ENCODE data around the gene KCNJ2.

The KCNJ2 gene

DNA sequence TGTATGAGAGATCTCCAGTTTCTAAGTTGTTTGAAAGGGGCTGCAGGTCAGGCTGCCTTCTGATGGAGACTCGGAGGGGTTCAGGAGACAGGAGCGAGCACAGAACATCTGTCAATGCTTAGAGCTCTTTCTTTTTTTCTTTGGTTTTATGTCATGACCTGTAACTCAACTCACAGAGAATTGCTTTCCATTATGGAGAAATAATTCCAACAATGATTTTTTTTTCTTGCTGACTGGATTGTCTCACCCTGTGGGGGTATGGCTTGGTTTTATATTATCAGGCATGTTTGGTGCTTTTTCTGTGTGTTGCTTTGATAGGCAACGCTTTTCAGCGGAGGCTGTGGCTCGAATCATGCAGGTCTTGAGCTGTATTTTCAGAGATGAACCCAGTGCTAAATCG is 10.7 kb upstream of the KCNJ2 start:
- in situ Hi-C loops (cut with HindIII; ENCODE audit: low sequenced_read_pairs): no loop called here

DNA sequence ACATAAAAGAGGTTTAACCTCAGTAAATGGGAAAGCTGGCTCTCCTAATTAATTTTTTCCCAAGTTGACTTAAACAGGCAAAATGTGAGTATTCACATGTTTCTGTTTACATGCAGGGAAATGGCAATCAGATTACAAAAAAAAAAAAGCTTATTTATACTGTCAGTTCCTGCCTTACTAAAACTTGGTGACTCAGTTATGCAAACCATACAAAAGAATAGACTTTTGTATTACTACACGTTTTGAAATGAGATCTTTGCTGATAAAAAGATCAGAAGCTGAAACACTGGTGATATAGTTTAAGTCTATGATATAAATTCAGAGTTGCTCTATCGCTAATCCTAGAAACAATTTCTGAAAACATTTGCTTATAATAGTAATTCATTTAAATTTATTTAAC is 9.4 kb upstream of the KCNJ2 start:
- in situ Hi-C loops (cut with HindIII; ENCODE audit: low sequenced_read_pairs): no loop called here

DNA sequence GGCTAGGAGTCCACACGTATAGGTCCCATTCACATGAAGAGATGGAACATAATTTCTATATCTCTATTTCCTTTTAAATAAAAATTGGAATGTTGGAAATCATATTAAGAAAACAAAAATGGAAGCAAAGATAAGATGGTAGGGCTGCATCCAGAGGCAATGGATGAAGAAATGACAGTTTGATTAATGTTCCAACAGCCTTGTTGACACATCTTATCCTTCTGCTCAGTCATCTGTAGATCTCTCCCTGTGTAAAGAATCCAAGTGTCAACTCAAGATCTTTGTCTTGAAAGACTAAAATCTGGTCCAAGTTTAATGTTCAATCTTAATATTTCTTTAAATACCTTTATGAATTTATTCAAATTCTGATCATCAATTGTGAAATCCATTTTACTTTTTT is 7.8 kb upstream of the KCNJ2 start:
- in situ Hi-C loops (cut with HindIII; ENCODE audit: low sequenced_read_pairs): no loop called here

DNA sequence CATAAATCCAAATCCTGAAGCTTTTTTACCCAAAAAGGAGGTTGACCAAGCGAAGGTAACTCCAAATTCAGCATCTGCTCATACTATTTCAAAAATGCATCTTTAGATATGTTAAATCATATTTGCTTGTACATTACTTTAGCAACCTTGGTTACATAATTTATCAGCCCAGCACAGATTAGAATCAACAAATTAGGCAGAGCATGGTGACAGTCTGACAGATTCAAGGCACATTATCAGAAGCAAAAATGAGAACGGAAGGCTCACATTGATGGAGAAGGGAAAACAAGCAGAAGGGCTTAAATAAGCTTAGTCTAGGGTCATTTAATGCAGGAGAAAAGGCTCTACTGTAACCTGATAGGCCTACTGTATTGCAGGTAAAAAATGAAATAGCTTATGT is 3.9 kb upstream of the KCNJ2 start:
- in situ Hi-C loops (cut with HindIII; ENCODE audit: low sequenced_read_pairs): no loop called here

DNA sequence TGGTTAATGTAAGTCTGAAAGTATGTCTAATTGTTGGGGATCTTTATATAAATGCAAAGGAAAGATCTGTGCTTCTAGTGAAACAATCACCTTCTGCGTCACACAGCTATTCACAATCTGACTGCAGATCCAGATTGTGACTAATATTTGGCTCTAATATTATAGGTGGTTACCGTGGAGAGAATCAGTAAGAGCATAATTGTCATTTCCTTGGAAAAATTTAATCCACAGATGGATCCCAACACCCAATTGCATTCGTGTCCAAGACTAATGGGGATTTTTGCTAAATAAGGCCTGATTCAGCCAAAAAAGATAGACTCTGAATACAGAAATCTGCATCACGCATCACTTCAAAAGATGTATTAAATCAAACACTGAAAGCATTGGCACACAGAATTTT is 2.7 kb upstream of the KCNJ2 start:
- in situ Hi-C loops (cut with HindIII; ENCODE audit: low sequenced_read_pairs): no loop called here

DNA sequence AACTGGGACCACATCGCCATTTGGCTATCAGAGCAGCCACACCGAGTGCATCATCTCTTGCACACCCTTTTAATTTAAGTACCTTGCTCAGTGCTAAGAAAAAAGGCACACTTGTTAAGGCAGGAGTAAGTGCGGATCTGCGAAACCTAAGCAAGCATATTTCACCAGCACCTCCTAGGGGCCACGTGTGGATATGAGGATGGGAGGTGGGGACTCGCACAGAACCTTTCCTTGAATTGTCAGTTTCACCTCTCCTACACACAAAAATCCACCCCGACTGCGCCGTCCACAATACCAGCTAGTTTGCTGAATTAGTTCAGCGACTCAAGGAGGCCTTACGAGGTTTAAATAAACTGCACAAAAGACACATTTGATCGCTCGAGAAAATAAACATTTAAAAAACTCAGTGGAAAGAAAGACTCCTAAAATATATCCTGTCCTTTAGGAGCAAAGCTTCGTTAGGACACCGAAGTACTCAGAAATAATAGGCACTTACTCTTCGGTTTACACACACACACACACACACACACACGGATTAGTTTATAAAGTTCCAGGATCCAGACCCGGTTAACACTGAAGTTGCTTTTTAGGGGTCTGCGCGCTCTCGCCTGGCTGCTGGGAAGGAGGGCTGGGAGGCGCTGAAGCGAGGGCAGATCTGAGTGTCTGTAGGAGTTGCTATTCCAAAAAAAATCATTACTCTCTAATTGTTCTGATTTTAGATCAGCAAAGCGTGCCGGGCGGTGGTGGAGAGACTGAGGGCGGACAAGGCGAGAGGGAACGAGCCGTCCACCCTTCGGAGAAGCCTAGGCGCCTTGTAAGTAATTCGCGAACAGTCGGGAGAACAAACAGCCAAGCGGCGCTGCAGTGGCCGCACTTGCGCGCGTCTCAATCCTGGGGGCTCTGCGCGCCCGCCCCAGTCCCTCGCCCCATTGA is 1.0 kb upstream of the KCNJ2 start:
- in situ Hi-C loops (cut with HindIII; ENCODE audit: low sequenced_read_pairs): no loop called here

DNA sequence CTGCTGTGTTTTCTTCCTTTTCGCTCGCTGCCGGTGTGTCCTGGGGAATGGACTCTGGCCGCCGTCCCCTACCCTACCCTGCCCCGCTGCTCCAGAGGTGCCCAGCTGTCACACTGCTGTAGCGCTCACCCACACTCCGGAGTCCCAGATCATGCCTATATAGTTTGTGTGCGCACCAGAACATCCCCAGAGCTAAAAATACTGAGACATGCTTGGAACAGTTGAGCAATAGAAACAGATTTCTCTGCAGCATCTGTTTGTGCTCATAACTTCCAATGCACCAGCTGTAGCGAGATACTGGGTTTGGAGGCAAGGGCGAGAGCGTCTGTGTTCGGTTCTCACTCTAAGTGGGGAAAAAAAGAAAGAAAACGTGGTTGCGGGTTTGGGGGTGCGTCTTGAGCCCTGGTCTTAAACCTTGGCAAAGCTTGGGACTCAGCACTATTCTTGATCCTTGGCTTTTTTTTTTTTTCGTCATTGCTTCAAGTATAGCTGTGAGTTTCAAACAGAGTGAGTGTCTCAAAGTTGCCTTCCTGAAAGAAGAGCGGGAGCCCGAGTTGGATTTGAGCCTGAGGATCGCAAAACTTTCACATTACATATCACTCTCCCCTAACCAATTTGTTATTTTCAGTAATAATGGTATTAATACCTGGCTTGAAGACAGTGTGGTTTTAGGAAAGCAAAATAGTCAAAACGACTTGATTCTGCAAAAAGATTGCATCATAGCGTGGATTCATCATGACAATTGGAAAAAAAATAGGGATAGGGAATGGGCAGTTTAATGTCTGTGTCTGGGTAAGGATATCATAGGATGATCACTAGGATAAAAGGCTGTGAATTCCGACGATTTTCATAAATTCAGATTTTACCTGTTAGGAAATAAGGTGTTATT is 621 bp downstream of the KCNJ2 start:
- in situ Hi-C loops (cut with HindIII; ENCODE audit: low sequenced_read_pairs): no loop called here

DNA sequence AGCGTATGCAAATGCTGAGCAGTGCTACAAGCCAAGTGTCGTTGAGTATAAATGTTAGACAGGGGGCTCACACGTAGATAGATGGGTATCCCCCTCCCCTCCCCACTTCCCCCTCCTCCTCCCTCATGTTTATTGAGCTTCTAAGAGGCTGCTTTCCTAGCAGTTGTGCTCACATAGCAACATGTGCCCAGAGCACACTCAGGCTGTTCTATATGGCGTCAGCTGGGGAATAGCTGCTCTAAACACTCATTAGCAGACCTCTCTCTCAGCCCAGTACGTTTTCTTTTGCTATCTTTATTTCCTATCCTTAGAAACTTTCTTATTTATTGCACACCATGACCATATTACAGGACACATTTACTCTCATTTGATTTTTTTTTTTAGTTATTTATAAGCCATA is 1.8 kb downstream of the KCNJ2 start:
- in situ Hi-C loops (cut with HindIII; ENCODE audit: low sequenced_read_pairs): no loop called here

DNA sequence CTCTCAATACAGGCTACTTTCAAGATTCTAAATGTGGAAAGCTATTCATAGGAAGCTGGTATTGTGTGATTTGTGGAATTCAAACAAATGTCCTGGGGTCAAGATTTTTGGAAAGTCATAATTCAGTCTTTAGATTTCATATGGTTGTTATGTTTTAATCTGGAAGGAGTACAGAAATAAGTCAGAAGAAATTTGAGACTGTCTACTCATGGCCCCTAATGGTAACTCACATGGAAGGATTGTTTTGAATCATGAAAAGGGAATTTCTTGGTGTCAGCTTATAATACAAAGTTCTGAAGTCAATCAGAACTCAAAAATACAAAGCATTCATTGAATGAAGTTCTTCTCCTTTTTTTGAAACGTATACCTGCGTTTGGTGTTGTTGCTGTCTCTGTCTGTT is 3.1 kb downstream of the KCNJ2 start:
- in situ Hi-C loops (cut with HindIII; ENCODE audit: low sequenced_read_pairs): no loop called here

DNA sequence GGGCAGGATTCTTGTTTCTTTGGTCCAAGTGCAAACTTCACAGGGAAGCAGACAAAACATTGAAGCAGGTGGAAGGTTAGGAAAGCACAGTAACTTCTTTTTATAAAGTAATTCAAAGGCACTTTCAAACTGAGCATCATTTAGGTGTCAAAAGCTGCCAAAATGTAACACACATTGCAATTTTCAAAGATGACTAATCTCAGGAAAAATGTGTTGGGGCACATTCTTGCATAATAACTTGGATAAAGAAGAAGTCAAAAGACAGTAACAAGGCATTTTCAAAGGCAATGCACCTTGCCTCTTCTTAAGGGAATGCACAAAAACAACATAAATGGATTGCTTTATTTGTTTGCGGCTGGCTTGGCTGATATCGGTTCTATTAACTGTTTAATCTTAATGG is 3.6 kb downstream of the KCNJ2 start:
- in situ Hi-C loops (cut with HindIII; ENCODE audit: low sequenced_read_pairs): no loop called here

DNA sequence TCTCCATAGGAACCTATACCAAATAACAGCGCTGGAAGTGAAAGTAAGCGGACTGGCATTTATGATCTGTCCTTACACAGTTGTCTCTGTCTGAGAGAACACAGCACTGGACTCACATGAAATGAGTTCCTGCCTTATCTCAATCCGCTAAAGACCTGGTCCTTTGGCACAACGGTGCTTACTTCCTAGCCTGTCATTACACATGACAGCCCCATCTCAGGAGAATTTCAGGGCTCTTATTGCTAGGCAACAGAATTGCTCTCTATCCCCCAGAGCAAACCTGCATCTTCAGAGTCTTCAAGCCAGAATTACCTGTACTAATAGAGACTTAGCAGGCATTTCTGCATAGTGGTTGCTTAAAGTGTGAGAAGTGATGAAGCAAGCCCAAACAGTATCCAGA is 4.3 kb downstream of the KCNJ2 start:
- in situ Hi-C loops (cut with HindIII; ENCODE audit: low sequenced_read_pairs): no loop called here

DNA sequence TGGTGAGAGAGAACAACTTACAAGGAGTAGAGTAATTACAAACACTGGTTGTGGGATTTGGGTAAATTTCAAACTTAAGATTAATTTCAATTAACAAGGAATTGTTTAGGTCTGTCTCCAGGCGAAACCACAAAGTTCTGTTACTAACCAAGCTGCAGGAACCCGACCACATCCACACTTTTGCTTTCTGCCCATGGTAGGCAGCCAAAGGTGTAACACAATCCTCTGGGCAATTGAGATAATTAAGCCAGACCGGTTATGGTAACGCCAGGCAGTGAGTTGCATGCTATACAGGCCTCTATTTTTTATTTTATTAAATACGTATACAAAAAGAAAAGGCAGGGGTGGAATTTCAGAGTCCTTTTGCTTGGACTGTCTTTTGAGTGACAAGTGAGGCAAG is 12.0 kb downstream of the KCNJ2 start:
- in situ Hi-C loops (cut with HindIII; ENCODE audit: low sequenced_read_pairs): no loop called here

DNA sequence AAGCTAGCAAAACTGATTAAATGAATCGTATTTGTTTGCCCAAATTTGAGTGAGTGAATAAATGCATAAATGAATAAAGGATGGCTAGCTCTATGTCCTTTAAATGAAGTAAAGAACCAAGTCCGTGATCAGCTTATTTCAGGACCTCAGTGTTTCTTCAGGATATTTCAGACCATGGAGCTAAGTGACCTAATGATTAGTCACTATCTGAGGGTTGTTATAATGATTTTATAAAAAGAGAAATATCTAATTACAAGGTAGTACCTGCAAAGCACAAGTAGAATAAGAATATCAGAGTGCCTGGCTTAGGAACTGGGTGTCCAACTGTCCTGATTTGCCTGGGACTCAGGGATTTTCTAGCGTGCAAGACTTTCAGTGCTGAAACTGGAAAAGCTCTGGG is 12.5 kb downstream of the KCNJ2 start:
- in situ Hi-C loops (cut with HindIII; ENCODE audit: low sequenced_read_pairs): no loop called here

DNA sequence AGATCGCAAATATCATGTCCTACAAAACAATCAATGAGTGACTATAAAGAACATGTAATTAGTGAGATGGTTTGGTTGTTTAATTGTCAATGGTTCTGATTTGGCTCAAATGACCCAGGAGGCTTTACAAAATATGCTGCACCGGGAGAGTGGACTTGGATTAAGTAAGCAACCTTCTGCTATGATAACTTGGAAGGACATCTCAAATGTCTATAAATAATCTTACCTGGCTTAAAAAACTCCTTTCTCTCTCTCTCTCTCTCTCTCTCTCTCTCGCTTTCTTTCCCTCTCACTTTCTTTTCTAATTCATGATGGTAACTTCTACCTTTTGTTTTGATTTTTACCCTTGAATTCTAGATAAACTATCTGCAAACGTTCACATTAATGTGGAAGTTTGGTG is 14.2 kb downstream of the KCNJ2 start:
- in situ Hi-C loops (cut with HindIII; ENCODE audit: low sequenced_read_pairs): no loop called here

DNA sequence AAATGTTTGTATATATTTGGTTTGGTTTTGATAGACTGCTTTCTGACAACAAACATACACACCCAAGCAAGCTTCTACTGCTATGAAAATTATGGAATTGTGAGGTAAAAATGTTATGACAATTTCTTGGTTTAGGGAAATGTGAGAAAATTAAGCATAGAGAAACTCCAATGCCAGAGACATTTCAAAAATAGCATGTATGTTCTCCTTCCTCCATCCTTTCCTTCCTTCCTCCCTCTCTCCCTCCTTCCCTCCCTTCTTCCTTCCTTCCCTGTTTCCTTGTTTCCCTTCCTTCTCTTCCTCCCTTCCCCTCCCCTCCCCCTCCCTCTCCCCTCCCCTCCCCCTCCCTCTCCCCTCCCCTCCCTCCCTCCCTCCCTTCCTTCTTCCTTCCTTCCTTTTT is 14.9 kb downstream of the KCNJ2 start:
- in situ Hi-C loops (cut with HindIII; ENCODE audit: low sequenced_read_pairs): no loop called here

DNA sequence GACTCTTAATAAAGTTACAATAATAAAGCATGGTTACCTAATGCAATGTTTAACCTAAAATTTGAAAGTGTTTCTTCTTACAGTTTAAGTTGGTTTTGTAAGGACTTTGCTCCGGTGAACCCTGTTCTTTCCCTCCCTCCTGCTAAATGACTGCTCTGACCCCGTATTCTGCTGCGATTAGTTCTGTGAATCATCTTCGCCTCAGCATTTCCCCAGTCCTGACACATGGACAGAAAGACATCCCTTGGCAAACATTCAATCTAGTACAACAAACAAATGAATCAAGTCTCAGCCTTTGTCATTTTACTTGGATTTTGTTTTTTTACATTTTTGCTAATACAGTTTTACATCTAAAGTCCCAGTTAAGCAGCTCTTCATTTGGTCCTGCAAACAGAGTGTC is 15.4 kb downstream of the KCNJ2 start:
- in situ Hi-C loops (cut with HindIII; ENCODE audit: low sequenced_read_pairs): no loop called here

DNA sequence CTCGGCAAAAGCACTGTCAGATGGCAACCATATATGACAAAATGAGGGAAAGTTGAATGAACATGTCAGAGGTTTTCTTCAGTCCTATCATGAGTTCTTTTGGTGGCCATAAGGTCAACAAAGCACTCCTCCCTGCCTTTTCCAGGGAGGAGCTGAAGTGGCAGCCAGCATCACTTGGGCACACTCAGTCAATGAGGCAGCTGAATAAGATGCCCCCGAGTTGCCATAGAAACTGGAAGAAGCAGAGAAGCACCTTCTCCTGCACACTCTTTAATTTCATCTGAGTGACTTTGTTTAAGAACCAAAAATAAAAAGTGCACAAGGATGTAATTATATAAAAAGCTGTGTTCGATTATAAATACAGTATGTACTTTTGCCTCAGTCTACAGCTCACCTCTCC is 16.0 kb downstream of the KCNJ2 start:
- in situ Hi-C loops (cut with HindIII; ENCODE audit: low sequenced_read_pairs): no loop called here

DNA sequence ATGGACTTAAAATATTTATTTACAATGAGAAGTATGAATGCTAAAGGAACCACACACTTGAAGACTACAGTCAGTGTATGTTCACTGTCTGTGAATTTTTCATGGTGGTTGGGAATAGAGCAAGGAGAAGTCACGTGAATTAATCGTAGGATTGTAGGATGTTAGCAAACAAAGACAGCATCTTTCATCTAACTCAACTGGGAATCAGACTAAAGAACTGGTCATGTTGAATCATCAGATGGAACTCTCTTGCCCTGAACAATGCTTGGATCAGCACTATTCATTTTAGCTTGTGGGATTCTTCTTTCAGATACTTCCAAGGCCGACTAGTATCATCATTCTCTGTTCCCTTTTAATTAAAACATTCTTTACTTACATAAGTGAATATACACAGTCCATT is 18.1 kb downstream of the KCNJ2 start:
- in situ Hi-C loops (cut with HindIII; ENCODE audit: low sequenced_read_pairs): no loop called here

DNA sequence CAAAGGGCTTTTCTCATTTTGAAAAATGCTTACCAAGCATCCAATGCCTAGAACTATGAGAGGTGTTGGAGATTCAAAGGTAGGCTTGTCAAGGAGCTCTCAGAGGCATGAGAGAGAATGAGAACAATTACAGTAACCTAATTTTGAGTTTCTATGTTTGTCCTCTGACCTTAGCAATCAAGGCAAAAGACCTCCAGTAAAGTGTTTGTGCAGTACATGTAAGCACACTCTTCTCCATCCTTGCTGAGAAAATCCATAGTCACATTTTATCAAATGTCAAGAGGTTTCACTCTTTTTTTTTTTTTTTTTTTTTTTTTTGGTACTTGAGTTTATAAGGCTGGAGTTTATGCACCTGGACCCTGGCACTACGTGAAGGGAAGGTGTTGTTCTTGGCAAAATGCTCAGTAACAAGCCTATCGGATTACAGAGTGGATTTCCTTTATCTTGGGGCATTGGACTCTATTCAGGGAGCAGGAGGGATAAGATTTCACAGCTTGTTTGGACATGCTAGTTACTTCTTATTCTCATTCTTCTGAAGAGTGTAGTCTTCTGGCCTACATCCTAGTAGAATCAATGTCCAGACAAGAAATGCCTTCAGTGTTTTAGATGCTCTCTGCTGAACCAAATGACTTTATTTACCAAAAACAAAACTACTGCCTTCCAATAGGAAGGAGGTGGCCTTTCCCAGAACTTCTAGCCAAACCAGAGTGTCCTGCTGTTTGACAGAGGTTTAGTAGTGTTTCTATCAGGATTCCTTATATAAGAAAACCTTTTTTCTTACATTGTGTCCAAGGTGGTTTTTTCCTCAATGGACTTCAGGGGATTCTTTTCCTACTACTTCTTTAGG is 21.9 kb downstream of the KCNJ2 start:
- in situ Hi-C loops (cut with HindIII; ENCODE audit: low sequenced_read_pairs): no loop called here

DNA sequence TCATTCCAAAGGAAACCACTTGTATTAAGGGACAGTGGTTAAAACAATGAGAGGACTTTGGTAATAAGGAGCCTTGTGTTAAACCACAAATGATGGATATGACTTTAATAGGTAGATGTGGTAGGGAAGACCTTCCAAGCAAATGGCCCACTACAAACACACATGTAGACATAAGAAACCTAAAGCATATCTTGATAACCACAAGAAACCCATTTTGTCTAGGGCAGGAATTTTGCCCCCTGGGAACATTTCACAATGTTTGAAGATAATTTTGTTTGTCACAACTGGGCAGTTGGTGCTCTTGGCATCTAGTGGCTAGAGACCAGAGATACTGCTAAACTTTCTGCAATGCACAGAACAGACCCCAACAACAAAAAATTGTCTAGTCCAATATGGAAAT is 25.8 kb downstream of the KCNJ2 start:
- in situ Hi-C loops (cut with HindIII; ENCODE audit: low sequenced_read_pairs): no loop called here

DNA sequence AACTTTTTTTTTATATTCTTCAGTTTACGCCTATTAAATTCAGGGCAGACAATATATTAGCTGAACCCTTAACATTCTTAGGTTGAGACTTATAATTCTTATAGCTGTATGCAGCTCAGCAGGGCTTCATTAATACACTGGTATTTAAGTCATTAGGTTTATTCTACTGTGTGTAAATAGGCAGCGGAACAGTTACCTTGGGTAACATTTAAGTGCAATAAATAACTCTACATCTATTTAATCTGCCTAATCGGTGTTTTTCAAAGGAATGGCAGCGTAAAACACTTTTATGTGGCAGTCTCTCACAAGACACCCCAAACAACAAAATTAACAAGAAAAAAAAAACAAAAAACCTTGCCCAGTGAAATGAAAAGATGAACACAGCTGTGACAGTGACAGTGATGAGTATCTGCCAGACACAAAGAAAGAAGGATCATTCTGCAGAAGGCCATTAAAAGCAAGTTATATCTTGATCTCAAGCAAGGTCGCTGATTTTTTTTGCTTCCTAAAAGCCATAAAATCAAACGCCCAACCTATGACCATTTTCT is 32.6 kb downstream of the KCNJ2 start:
- in situ Hi-C loops (cut with HindIII; ENCODE audit: low sequenced_read_pairs): no loop called here

Measured in endothelial cell of hepatic sinusoid (primary cell).